SU-DHL-6 (cell line): ENCODE data around the gene IL5RA.

ENCODE experiments used
- H2AFZ ChIP-seq: fragments of 200-600 bp; sonication (generic); 2 replicates; pipeline ENCODE4 v1.6.1; 2014; ENCODE audit warnings: low read depth, mild to moderate bottlenecking, moderate library complexity, mixed read lengths, antibody characterized with exemption, low read length; ENCODE audit not compliant: severe bottlenecking
- H3F3A ChIP-seq: fragments of 200-600 bp; shearing (Covaris generic); 2 replicates; pipeline ENCODE4 v1.6.0; 2016; ENCODE audit warnings: antibody characterized with exemption, mild to moderate bottlenecking; ENCODE audit not compliant: insufficient read depth
- H3K27ac ChIP-seq: fragments of 200-600 bp; sonication (generic); 2 replicates; pipeline ENCODE4 v1.5.1; 2016; ENCODE audit warnings: low read depth, mild to moderate bottlenecking, low read length, moderate library complexity, mixed read lengths
- H3K27me3 ChIP-seq: fragments of 200-600 bp; sonication (generic), shearing (Covaris generic); 2 replicates; pipeline ENCODE4 v1.6.0; 2014; ENCODE audit warnings: mild to moderate bottlenecking, low read length
- H3K36me3 ChIP-seq: fragments of 200-600 bp; sonication (generic); 2 replicates; pipeline ENCODE4 v1.6.1; 2014; ENCODE audit warnings: mild to moderate bottlenecking, low read length, mixed read lengths
- H3K4me2 ChIP-seq: fragments of 300-600, 200-600 bp; shearing (Covaris generic), sonication (generic); 2 replicates; pipeline ENCODE4 v1.6.0; 2014; ENCODE audit warnings: low read length, low read depth, mild to moderate bottlenecking; ENCODE audit not compliant: poor library complexity, severe bottlenecking
- H3K4me3 ChIP-seq: fragments of 200-600 bp; sonication (generic); 2 replicates; pipeline ENCODE4 v1.5.1; 2014; ENCODE audit warnings: antibody characterized with exemption, low read length, mild to moderate bottlenecking, mixed read lengths; ENCODE audit not compliant: insufficient read depth, poor library complexity, severe bottlenecking
- H3K79me2 ChIP-seq: fragments of 200-600 bp; sonication (generic); 2 replicates; pipeline ENCODE4 v1.6.1; 2014; ENCODE audit warnings: mild to moderate bottlenecking, low read length, moderate library complexity; ENCODE audit not compliant: insufficient read depth
- H3K9ac ChIP-seq: fragments of 200-600 bp; sonication (generic); 2 replicates; pipeline ENCODE4 v1.7.0; 2014; ENCODE audit warnings: mild to moderate bottlenecking, low read length
- H3K9me2 ChIP-seq: fragments of 200-600 bp; sonication (generic); replicated peaks from 2 replicates; pipeline ENCODE4 v1.6.1; 2014; ENCODE audit warnings: low read length; ENCODE audit not compliant: insufficient read depth
- H3K9me3 ChIP-seq: fragments of 200-600 bp; sonication (generic); 2 replicates; pipeline ENCODE4 v1.6.1; 2014; ENCODE audit warnings: low read length, mixed read lengths; ENCODE audit not compliant: insufficient read depth
- H4K20me1 ChIP-seq: fragments of 200-600 bp; sonication (generic); 2 replicates; pipeline ENCODE4 v1.6.1; 2014; ENCODE audit warnings: low read depth, mild to moderate bottlenecking, antibody characterized with exemption, low read length, moderate library complexity, mixed read lengths
- CTCF ChIP-seq: fragments of 200-600 bp; sonication (generic); IDR thresholded peaks from one replicate; pipeline ENCODE4 v1.5.1; 2017; ENCODE audit warnings: antibody characterized with exemption, mild to moderate bottlenecking, low read length, moderate library complexity; ENCODE audit not compliant: insufficient read depth, poor library complexity, severe bottlenecking
- EZH2phosphoT487 ChIP-seq: fragments of 200-600 bp; sonication (generic), shearing (Covaris generic); conservative IDR thresholded peaks from 2 replicates; pipeline ENCODE4 v1.6.1; 2018; ENCODE audit warnings: mild to moderate bottlenecking, antibody characterized with exemption, low read length, moderate library complexity, mixed read lengths

The IL5RA gene

GRCh38 chr3:3038201-3038991, 71.8 kb downstream of the IL5RA start:
- TF ChIP-seq EZH2phosphoT487, result no peak
- TF ChIP-seq CTCF, result no peak
- Histone ChIP-seq H3K9ac (no peak overlapping the region), H3K4me3 (no peak overlapping the region), H3K36me3 (no peaks in the 10 kb centered on the region), H2AFZ (no peak overlapping the region), H3K9me3 (no peaks in the 10 kb centered on the region), H3K79me2 (no peaks in the 10 kb centered on the region), H4K20me1 (no peaks in the 10 kb centered on the region), H3K27me3 (no peaks in the 10 kb centered on the region), H3K4me2 (no peak overlapping the region), H3F3A (no peaks in the 10 kb centered on the region), H3K27ac (no peak overlapping the region), H3K9me2 (no peaks in the 10 kb centered on the region)

- TF ChIP-seq EZH2phosphoT487 (no peak), CTCF (no peak)
- H3K27me3 ChIP-seq, result no peaks in the 10 kb centered on the region
- H3K9ac ChIP-seq, result no peak overlapping the region
- no peaks in the 10 kb centered on the region for H3F3A ChIP-seq
- H3K9me2 ChIP-seq, result no peaks in the 10 kb centered on the region
- H3K4me2 ChIP-seq, result no peak overlapping the region
- H3K79me2 ChIP-seq, result no peaks in the 10 kb centered on the region
- no peak overlapping the region for H2AFZ ChIP-seq
- no peak overlapping the region for H3K27ac ChIP-seq
- H4K20me1 ChIP-seq, result no peaks in the 10 kb centered on the region
- no peaks in the 10 kb centered on the region for H3K36me3 ChIP-seq
- H3K4me3 ChIP-seq, result no peak overlapping the region
- no peaks in the 10 kb centered on the region for H3K9me3 ChIP-seq
These were observed 73.0 kb downstream of the IL5RA start for GRCh38 chr3:3037156-3037555.

- Histone ChIP-seq H3K9me2 (no peaks in the 10 kb centered on the region), H3F3A (no peaks in the 10 kb centered on the region), H3K36me3 (no peaks in the 10 kb centered on the region), H3K4me3 (no peak overlapping the region), H3K27me3 (no peaks in the 10 kb centered on the region), H3K9ac (no peak overlapping the region), H3K79me2 (no peaks in the 10 kb centered on the region), H2AFZ (no peak overlapping the region), H3K27ac (no peak overlapping the region), H4K20me1 (no peaks in the 10 kb centered on the region), H3K9me3 (no peaks in the 10 kb centered on the region), H3K4me2 (no peak overlapping the region)
- no peak for TF ChIP-seq EZH2phosphoT487
- TF ChIP-seq CTCF, result no peak
These were observed 78.8 kb downstream of the IL5RA start for GRCh38 chr3:3031326-3031725.
